Nasal cavity respiratory epithelium epithelial cell of viscerocranial mucosa (primary cell): ENCODE measurements around the gene KIF20B. TPM values are rescaled to one million over a fixed set of nuclear protein-coding genes. Genes with fewer than 3 reads are reported as not detected.

Source experiments
- total RNA-seq: library from RNA; depleted of rRNA; stranded (reverse); fragments of >200 nt; gene quantifications from 2 replicates; pipeline ENCODE4 v1.2.3, GENCODE V29; 2014

The KIF20B gene, protein sequence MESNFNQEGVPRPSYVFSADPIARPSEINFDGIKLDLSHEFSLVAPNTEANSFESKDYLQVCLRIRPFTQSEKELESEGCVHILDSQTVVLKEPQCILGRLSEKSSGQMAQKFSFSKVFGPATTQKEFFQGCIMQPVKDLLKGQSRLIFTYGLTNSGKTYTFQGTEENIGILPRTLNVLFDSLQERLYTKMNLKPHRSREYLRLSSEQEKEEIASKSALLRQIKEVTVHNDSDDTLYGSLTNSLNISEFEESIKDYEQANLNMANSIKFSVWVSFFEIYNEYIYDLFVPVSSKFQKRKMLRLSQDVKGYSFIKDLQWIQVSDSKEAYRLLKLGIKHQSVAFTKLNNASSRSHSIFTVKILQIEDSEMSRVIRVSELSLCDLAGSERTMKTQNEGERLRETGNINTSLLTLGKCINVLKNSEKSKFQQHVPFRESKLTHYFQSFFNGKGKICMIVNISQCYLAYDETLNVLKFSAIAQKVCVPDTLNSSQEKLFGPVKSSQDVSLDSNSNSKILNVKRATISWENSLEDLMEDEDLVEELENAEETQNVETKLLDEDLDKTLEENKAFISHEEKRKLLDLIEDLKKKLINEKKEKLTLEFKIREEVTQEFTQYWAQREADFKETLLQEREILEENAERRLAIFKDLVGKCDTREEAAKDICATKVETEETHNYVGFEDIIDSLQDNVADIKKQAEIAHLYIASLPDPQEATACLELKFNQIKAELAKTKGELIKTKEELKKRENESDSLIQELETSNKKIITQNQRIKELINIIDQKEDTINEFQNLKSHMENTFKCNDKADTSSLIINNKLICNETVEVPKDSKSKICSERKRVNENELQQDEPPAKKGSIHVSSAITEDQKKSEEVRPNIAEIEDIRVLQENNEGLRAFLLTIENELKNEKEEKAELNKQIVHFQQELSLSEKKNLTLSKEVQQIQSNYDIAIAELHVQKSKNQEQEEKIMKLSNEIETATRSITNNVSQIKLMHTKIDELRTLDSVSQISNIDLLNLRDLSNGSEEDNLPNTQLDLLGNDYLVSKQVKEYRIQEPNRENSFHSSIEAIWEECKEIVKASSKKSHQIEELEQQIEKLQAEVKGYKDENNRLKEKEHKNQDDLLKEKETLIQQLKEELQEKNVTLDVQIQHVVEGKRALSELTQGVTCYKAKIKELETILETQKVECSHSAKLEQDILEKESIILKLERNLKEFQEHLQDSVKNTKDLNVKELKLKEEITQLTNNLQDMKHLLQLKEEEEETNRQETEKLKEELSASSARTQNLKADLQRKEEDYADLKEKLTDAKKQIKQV (N-terminal part only)
- 2.7 and 3.4 TPM in 2 replicates for total RNA-seq

DNA sequence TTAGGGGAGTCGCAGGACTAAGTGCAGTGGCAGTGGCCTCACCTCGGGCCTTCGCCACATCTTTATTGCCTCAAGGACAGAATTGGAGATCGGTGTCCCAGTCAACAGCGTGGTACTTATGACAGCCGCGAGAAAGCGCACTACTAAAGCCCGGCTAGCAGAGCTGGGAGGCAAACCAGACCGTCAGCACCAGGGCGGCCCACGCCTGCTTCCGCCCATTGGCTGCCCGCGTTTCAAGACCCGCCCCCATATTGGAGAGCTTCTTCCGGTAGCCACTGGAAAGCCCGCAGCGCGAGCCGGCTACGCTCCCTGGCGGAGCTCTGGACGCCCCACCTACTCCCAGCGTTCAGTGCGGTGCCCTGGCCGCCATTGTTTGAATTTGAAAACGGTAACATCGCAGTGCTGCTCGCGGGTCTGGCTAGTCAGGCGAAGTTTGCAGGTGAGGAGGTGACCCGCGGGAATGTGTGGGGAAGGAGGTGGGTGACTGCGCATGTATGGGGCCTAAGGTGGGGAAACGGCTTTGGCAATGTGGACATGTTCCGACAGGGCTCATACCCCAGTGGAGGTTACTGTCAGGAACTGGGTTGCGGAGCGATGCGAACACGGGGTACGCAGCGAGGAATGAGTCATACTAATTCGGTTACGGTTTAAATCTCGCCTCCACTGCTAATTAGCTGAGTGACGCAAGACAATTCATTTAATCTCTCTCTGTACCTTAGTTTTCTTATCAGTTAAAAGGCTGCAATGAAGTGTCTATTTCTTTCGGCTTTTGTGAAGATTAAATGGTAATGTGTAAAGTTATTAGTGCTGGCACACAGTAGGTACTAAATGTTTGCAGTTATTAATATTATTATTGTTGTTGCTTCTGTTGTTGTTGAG is at the start of gene KIF20B:
Gene KIF20B (plus strand): TSS at position 349 of the 879 bp plus-strand sequence. CDS start 3,705 bp downstream, outside the sequence.

Other genes with a start within 250 kb of the KIF20B start
- under 0.01 and 0.14 TPM in 2 replicates for gene SLC16A12, start 166.0 kb upstream of the KIF20B start, total RNA-seq
- gene PANK1, start 56.3 kb upstream of the KIF20B start, total RNA-seq: 8.2 and 15.9 TPM in 2 replicates